IMR-90 (cell line): Measurements from ENCODE around the gene RAB3IL1. TPM values are rescaled to one million over a fixed set of nuclear protein-coding genes. Genes with fewer than 3 reads are reported as not detected.

Experiments
- ATAC-seq: fragments of 200-7000 bp; cut with Tn5 transposase; 2 replicates; pipeline ENCODE4 v1.9.1; 2020; ENCODE audit warnings: low read depth, mild to moderate bottlenecking, moderate library complexity
- BruUV-seq: library from RNA; stranded (reverse); fragments of 400-500 nt; replicated peaks from 2 replicates; lab custom pipeline; 2021; lab: Mats Ljungman, UMichigan
- CTCF ChIA-PET: fragments of 300-600 bp; formaldehyde crosslinking; extraction: SDS; loops from one replicate; lab custom pipeline; 2021; ENCODE audit warnings: antibody characterized with exemption; lab: Yijun Ruan, JAX
- POLR2A ChIA-PET: fragments of 300-600 bp; sonication (Branson Sonifier 250); formaldehyde crosslinking; loops from one replicate; lab custom pipeline; 2022; ENCODE audit warnings: antibody characterized with exemption; ENCODE audit not compliant: unreplicated experiment; lab: Charles Lee
- DNase-seq: peaks from one replicate; pipeline ENCODE4 v3.0.0; 2013
- H2AFZ ChIP-seq: replicated peaks from 2 replicates; pipeline ENCODE3; 2013; ENCODE audit warnings: low read length, mild to moderate bottlenecking; ENCODE audit not compliant: poor library complexity
- H2AK5ac ChIP-seq: 2 replicates; pipeline ENCODE4 v1.6.1; 2013; ENCODE audit warnings: low read depth, low read length, inconsistent platforms
- H2AK9ac ChIP-seq: replicated peaks from 2 replicates; pipeline ENCODE3; 2013; ENCODE audit warnings: mild to moderate bottlenecking, low read depth, low read length, moderate library complexity; ENCODE audit not compliant: poor library complexity
- H2BK120ac ChIP-seq: 2 replicates; pipeline ENCODE4 v1.6.1; 2013; ENCODE audit warnings: low read depth, low read length, inconsistent platforms
- H2BK15ac ChIP-seq: 3 replicates; pipeline ENCODE4 v1.6.1; 2013; ENCODE audit warnings: low read depth, low read length, inconsistent platforms
- H2BK20ac ChIP-seq: 2 replicates; pipeline ENCODE4 v1.6.1; 2013; ENCODE audit warnings: low read depth, mild to moderate bottlenecking, inconsistent platforms, low read length, moderate library complexity
- H2BK5ac ChIP-seq: 2 replicates; pipeline ENCODE4 v1.6.1; 2013; ENCODE audit warnings: mild to moderate bottlenecking, low read depth, low read length, inconsistent platforms; ENCODE audit not compliant: poor library complexity, severe bottlenecking
- H3K14ac ChIP-seq: replicated peaks from 2 replicates; pipeline ENCODE4 v1.6.1; 2013; ENCODE audit warnings: low read depth, low read length, inconsistent platforms
- H3K18ac ChIP-seq: 2 replicates; pipeline ENCODE4 v1.6.1; 2013; ENCODE audit warnings: low read depth, low read length, control low read depth
- H3K23ac ChIP-seq: 2 replicates; pipeline ENCODE4 v1.6.1; 2013; ENCODE audit warnings: low read depth, low read length, inconsistent platforms
- H3K27ac ChIP-seq: 2 replicates; pipeline ENCODE4 v1.5.1; 2013; ENCODE audit warnings: mild to moderate bottlenecking, control low read depth, low read length; ENCODE audit not compliant: insufficient read depth
- H3K27me3 ChIP-seq: 2 replicates; pipeline ENCODE4 v1.6.1; 2013; ENCODE audit warnings: low read length; ENCODE audit not compliant: control insufficient read depth, insufficient read depth
- H3K36me3 ChIP-seq: 2 replicates; pipeline ENCODE4 v1.6.1; 2013; ENCODE audit warnings: low read length, mixed read lengths; ENCODE audit not compliant: control insufficient read depth, insufficient read depth
- H3K4ac ChIP-seq: 2 replicates; pipeline ENCODE4 v1.6.1; 2013; ENCODE audit warnings: low read depth, low read length, inconsistent platforms
- H3K4me1 ChIP-seq: 2 replicates; pipeline ENCODE4 v1.6.1; 2013; ENCODE audit warnings: low read length, mixed read lengths; ENCODE audit not compliant: control insufficient read depth, insufficient read depth
- H3K4me2 ChIP-seq: 2 replicates; pipeline ENCODE4 v1.6.1; 2013; ENCODE audit warnings: low read depth, mild to moderate bottlenecking, control low read depth, low read length, moderate library complexity
- H3K4me3 ChIP-seq: 2 replicates; pipeline ENCODE4 v1.5.1; 2013; ENCODE audit warnings: low read depth, mild to moderate bottlenecking, control low read depth, low read length, moderate library complexity; ENCODE audit not compliant: insufficient read depth
- H3K56ac ChIP-seq: 2 replicates; pipeline ENCODE4 v1.6.1; 2013; ENCODE audit warnings: low read length, inconsistent platforms; ENCODE audit not compliant: insufficient read depth; ENCODE audit errors: extremely low read depth
- H3K79me1 ChIP-seq, 2 experiments: 2 replicates each; pipeline ENCODE4 v1.6.1; 2013; ENCODE audit warnings: low read length in 2 of 2, inconsistent platforms in 1 of 2, low read depth in 1 of 2
- H3K9ac ChIP-seq: 2 replicates; pipeline ENCODE4 v1.6.1; 2013; ENCODE audit warnings: low read depth, low read length, control low read depth
- H3K9me1 ChIP-seq: 2 replicates; pipeline ENCODE4 v1.6.1; 2013; ENCODE audit warnings: low read length, inconsistent platforms; ENCODE audit not compliant: insufficient read depth
- H3K9me3 ChIP-seq: 2 replicates; pipeline ENCODE4 v1.6.1; 2013; ENCODE audit warnings: low read length; ENCODE audit not compliant: control insufficient read depth, insufficient read depth
- H4K20me1 ChIP-seq: 2 replicates; pipeline ENCODE4 v1.6.1; 2013; ENCODE audit warnings: low read length, inconsistent platforms; ENCODE audit not compliant: insufficient read depth
- H4K5ac ChIP-seq: 2 replicates; pipeline ENCODE4 v1.6.1; 2013; ENCODE audit warnings: mild to moderate bottlenecking, low read depth, low read length, control low read depth
- H4K8ac ChIP-seq, 2 experiments: 2 replicates each; pipeline ENCODE4 v1.6.1; 2013; ENCODE audit warnings: low read depth in 2 of 2, low read length in 2 of 2, control low read depth in 1 of 2, inconsistent platforms in 1 of 2
- H4K91ac ChIP-seq: 2 replicates; pipeline ENCODE4 v1.6.1; 2013; ENCODE audit warnings: low read depth, low read length, inconsistent platforms; ENCODE audit not compliant: insufficient read depth
- BHLHE40 ChIP-seq: fragments of 150-350 bp; IDR thresholded peaks from 2 replicates; pipeline ENCODE4 v1.6.1; 2016; ENCODE audit warnings: mild to moderate bottlenecking, low read depth, low read length
- FOS ChIP-seq: fragments of 150-350 bp; IDR thresholded peaks from 2 replicates; pipeline ENCODE4 v1.6.1; 2016; ENCODE audit warnings: low read depth, low read length
- MAZ ChIP-seq: IDR thresholded peaks from 2 replicates; pipeline ENCODE4 v1.6.1; 2012; ENCODE audit warnings: low read depth, mild to moderate bottlenecking, low read length, improper control_type of control experiment, moderate library complexity, borderline replicate concordance
- MXI1 ChIP-seq: IDR thresholded peaks from 2 replicates; pipeline ENCODE4 v1.6.1; 2012; ENCODE audit warnings: low read depth, mild to moderate bottlenecking, low read length, moderate library complexity, borderline replicate concordance
- NFE2L2 ChIP-seq: fragments of 150-350 bp; IDR thresholded peaks from 2 replicates; pipeline ENCODE4 v1.6.1; 2016; ENCODE audit warnings: low read depth, mild to moderate bottlenecking, low read length
- RFX5 ChIP-seq: IDR thresholded peaks from 2 replicates; pipeline ENCODE4 v1.8.0; 2012; ENCODE audit warnings: low read depth, mild to moderate bottlenecking, low read length, moderate library complexity
- SMC3 ChIP-seq: fragments of 150-350 bp; IDR thresholded peaks from 2 replicates; pipeline ENCODE4 v1.6.1; 2016; ENCODE audit warnings: low read depth, mild to moderate bottlenecking, antibody characterized with exemption, low read length, moderate library complexity
- USF2 ChIP-seq: fragments of 150-350 bp; IDR thresholded peaks from 2 replicates; pipeline ENCODE4 v1.6.1; 2017; ENCODE audit warnings: mild to moderate bottlenecking, antibody characterized with exemption, low read length, low read depth
- WGBS, 2 experiments: methylation state at CpG; one replicate each; pipeline versions ENCODE4 v1.1.5 to v1.1.7; 2013; ENCODE audit warnings: missing lambda C conversion rate in 2 of 2; ENCODE audit not compliant: insufficient read length in 1 of 2; ENCODE audit errors: extremely low coverage in 2 of 2; 5-methylcytosine and 5-hydroxymethylcytosine counted together
- dilution Hi-C: fragments of 300-500 bp; cut with HindIII; formaldehyde crosslinking; loops from one replicate; pipeline ENCODE4 v1.14.3; 2018; ENCODE audit warnings: low sequenced_read_pairs; ENCODE audit not compliant: unreplicated experiment
- in situ Hi-C: fragments of 300-500 bp; cut with MboI; formaldehyde crosslinking; loops from 3 replicates; pipeline ENCODE4 v1.14.3; 2019; ENCODE audit warnings: low sequenced_read_pairs, inconsistent platforms, mixed read lengths
- intact Hi-C: fragments of 100-400 bp; cut with micrococcal nuclease; formaldehyde crosslinking; loops from 2 replicates; pipeline ENCODE4 v1.10.0; 2022
- polyA plus RNA-seq, 3 experiments: library from polyadenylated mRNA; depleted of rRNA; stranded (reverse); fragments of >200 nt; gene quantifications; 2 replicates each; pipeline ENCODE4 v1.2.3, GENCODE V29; 2012; ENCODE audit warnings: low replicate concordance in 1 of 3
- total RNA-seq: library from RNA; depleted of rRNA; stranded (reverse); fragments of >200 nt; gene quantifications from 2 replicates; pipeline ENCODE4 v1.2.3, GENCODE V29; 2012
- TF ChIP-seq, protein P1 (sequence below): conservative IDR thresholded peaks from 2 replicates; pipeline ENCODE4 v1.5.1; 2012; ENCODE audit warnings: mild to moderate bottlenecking, low read depth, low read length, improper control_type of control experiment

Gene RAB3IL1
- total and polyA plus RNA-seq, 2 of the 4 experiments (the other 2 are of a cell fraction), result 0.72 to 1.9 TPM

GRCh38 chr11:61848631-61849030, 68.7 kb downstream of the RAB3IL1 start:
- Histone ChIP-seq H3K23ac (no peak overlapping the region), H3K9me3 (no peaks in the 10 kb centered on the region), H2BK120ac (no peak overlapping the region), H2BK15ac (no peak overlapping the region), H2AK9ac (no peak overlapping the region), H4K8ac (no peak overlapping the region), H3K18ac (no peak overlapping the region), H3K14ac (no peak overlapping the region), H3K4me3 (no peak overlapping the region), H3K4me1 (no peaks in the 10 kb centered on the region), H2BK20ac (no peak overlapping the region), H3K27me3 (no peaks in the 10 kb centered on the region), H3K79me1 (no peaks in the 10 kb centered on the region), H4K5ac (no peak overlapping the region), H4K20me1 (peaks cover 3% of the 10 kb centered on the region; the same call in 1 of the 2 replicates), H3K56ac (no peak overlapping the region), H2BK5ac (no peak overlapping the region), H3K9ac (no peak overlapping the region), H3K27ac (no peak overlapping the region), H3K4ac (no peak overlapping the region), H2AFZ (no peak overlapping the region), H3K9me1 (0 out of 2 replicates have a peak, but pooled peaks cover 3% of the 10 kb centered on the region), H4K91ac (no peak overlapping the region), H3K4me2 (no peak overlapping the region), H3K36me3 (peaks cover 50% of the 10 kb centered on the region), H2AK5ac (no peak overlapping the region)
- DNase-seq (no peak), ATAC-seq (no peak)
- ChIA-PET POLR2A (no interaction called here), CTCF (no interaction called here)
- dilution Hi-C loops (no loop called here), in situ Hi-C loops (no loop called here), intact Hi-C loops (no loop called here)
- TF ChIP-seq, protein P1, sequence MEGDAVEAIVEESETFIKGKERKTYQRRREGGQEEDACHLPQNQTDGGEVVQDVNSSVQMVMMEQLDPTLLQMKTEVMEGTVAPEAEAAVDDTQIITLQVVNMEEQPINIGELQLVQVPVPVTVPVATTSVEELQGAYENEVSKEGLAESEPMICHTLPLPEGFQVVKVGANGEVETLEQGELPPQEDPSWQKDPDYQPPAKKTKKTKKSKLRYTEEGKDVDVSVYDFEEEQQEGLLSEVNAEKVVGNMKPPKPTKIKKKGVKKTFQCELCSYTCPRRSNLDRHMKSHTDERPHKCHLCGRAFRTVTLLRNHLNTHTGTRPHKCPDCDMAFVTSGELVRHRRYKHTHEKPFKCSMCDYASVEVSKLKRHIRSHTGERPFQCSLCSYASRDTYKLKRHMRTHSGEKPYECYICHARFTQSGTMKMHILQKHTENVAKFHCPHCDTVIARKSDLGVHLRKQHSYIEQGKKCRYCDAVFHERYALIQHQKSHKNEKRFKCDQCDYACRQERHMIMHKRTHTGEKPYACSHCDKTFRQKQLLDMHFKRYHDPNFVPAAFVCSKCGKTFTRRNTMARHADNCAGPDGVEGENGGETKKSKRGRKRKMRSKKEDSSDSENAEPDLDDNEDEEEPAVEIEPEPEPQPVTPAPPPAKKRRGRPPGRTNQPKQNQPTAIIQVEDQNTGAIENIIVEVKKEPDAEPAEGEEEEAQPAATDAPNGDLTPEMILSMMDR, result no peak
- no peak for TF ChIP-seq MAZ
- no peak for TF ChIP-seq SMC3
- TF ChIP-seq USF2, result no peak
- no peak for TF ChIP-seq RFX5
- TF ChIP-seq MXI1, result no peak
- no peak for TF ChIP-seq BHLHE40
- TF ChIP-seq NFE2L2, result no peak
- no peak for TF ChIP-seq FOS
- no TSS peak for BruUV-seq
- WGBS, 2 experiments, result no CpG with 5 or more reads among the region's 9 CpGs
